ENCODE data around the gene ARNT2.

Gene ARNT2

DNA sequence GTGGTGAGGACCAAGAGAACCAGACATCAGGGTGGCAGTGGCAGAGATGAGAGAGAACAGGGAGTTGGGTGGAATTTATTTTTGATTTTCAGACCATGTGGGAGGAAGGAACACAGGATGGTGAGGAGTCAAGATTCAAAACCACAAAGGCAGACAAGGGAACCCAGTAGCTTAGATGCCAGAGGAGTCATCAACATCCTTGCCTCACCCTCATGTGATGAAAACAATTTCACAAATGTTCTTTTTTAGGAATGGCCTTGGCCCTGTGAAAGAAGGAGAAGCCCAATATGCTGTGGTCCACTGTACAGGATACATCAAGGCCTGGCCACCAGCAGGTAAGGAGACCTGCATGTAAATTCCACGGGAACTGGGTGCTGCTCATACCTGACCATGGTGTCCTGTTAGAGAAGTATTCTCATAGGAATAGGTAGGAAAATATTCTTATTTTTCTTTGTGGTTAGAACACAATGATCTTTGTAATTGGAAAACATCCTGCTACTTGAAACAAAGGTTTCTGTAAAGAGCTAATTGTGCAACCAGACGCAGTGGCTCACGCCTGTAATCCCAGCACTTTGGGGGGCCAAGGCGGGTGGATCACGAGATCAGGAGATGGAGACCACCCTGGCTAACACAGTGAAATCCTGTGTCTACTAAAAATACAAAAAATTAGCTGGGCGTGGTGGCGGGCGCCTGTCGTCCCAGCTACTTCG lies 110.0 kb downstream of the ARNT2 start:
- no peak for DNase-seq (ENCODE audit: low read depth, low spot score)

DNA sequence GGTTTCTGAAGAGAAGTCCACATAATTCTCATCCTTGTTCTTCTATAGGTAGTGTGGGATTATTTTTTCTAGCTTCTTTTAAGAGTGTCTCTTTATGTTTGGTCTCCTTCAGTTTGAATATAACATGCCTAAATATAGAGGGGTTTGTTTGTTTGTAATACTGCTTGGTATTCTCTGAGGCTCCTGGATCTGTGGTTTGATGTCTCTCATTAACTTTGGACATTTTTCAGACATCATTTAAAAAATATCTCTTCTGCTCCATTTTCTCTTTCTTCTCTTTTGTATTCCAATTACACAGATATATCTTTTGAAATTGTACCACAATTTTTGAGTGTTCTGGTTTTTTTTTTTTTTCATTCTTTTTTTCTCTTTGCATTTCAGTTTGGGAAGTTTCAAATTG lies 113.1 kb downstream of the ARNT2 start:
- no peak for DNase-seq (ENCODE audit: low read depth, low spot score)

DNA sequence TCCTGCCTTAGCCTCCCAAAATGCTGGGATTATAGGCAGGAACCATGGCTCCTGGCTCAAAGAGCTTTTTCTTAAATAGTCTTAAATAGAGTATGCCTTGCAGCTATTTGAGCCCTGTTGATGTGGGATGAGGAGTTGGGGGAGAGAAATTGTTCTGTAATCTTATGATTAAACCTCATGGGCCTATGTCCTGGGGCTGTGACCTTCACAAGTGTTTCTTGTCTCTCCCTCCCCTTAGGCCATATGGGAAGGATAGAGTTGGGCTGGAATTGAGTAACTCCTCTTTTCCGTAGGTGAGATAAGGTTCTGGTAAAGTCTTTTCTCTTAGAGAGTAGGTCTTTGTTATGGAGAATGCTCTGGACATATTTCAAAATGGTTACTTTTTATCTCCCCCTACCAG lies 114.3 kb downstream of the ARNT2 start:
- DNase-seq (ENCODE audit: low read depth, low spot score), result no peak

DNA sequence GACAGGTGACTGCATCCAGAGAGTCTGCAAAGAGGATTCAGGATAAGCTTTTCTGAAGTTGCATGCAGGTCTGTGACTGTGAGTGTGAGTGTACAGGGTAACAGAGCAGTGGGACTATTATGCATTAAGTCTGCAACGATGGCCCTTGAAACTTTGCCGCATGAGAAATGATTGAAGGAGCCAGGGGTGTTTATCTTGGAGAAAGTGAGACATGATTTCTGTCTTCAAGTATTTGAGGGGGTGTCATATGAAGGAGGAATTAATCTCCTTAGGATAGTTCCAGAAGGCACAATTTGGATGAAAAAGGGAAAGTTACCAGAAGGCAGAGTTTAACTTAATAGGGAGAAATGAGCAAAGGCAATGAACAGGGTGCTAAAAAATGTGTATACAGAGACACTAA lies 119.6 kb downstream of the ARNT2 start:
- DNase-seq (ENCODE audit: low read depth, low spot score), result no peak

DNA sequence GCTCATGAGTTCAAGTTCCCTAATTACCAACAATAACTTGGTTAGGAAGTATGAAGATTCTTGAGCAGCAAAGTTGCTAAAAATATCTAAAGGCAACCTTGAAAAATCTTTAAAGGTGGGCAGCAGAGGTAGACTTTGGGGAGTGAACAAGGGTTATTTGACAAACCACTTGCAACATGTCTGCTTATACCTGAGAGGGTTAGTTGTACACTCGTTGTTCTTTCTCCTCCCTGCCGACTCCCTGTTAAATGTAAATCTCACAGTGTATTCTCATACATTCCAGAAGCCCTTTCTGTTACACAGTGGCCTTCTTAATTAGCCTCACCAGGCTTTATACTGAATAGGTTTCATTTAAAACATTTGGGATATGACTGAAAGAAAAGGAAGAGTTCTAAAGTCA lies 121.7 kb downstream of the ARNT2 start:
- no peak for DNase-seq (ENCODE audit: low read depth, low spot score)

DNA sequence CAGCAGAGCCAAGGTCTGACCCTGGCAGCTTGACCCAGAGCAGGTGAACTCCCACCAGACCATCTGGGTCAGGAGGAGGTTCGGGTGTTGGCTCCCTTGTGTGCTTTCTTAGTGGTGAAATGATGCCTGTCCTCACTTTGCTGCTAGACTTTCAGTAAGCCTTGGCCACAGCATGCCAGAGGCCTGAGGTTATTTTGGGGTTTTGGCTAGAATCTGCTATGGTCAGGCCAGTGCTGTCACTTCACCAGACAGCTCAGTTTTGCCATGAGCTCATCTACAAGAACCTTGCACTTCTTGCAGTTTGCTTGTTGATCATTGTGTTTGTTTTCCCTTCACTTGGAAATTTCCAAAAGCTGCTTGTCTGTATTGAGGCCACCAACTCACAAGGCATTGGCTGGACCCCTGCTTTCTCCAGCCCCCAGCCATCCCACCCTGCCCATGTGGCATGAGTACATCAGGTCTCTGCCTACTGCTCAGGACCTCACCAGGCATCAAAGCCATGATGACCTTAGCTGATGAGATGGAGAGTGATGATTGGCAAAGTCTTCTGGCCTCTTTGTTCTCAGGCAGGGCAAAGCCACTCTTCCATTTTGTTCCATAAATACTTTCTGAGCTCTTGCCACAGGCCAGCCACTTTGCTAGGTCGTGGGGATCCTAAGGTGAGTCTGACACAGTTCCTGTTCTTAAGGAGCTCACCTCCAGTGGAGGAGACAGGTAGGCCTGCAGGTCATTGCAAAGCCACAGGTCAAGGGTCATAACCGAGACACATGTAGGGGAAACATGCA lies 122.6 kb downstream of the ARNT2 start:
- DNase-seq (ENCODE audit: low read depth, low spot score), result no peak

DNA sequence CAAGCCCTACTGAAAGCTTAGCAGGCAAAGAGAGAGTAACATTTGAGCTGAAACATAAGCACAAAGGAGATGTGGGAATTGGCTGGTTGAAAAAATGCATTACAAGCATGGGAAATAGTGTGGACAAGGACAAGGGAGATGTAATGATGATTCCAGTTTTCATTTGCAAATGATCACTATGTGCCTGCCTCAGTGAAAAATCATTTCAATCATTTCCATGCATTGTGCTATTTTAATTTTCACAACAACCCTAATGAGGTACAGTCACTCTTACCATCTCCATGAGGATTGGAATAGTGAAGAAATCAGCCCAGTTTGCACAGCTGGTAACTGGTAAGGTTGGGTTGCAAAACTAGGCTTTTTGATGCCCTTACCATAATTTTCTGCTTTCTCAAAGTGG lies 123.2 kb downstream of the ARNT2 start:
- no peak for DNase-seq (ENCODE audit: low read depth, low spot score)

DNA sequence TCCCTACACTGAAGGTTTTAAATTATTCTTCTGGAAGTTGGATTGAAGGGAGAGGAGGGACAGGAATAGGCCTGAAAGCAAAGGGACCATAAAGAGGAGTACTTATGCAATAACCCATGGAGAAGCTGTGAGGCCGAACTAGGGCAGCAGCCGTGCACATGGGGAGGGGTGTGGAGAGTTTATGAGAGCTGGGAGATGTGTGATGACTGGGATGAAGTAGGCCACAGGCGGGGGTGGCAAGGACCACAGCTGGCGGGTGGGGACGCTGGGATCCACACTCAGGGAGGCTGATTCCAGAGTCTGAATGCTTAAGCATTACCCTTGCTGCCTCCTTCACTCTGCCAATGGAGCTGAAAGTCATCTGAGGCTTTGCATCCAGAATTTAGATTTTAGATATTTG lies 123.8 kb downstream of the ARNT2 start:
- DNase-seq (ENCODE audit: low read depth, low spot score), result no peak

DNA sequence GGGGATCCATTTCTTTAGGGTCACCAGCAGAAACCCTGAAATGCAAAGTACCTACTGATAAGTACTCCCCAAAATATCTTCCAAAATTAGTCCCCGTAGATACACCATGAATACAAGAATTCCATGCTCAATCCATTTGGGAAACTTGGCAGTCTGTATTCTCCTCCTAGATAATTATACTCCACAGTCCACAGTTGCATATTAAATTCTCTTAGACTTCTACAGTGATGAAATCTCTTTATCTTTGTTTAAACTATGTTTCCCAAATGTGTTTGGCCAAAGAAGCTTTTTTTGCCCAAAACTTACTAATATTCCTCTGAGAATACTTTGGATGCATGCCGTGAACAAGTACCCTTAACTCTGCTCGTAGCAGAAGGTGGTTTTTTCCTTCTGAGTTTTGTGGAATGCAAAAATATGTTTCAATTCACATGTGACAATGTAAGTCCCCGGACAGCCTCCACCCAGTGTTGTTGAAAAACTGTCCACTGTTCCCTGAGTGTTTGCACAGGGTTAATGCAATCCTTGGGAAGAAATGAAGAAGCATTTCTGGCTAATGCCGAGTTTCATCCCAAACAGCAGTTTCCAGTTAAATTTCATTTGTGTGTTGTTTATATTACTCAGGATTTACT lies 126.7 kb downstream of the ARNT2 start:
- DNase-seq (ENCODE audit: low read depth, low spot score), result no peak

DNA sequence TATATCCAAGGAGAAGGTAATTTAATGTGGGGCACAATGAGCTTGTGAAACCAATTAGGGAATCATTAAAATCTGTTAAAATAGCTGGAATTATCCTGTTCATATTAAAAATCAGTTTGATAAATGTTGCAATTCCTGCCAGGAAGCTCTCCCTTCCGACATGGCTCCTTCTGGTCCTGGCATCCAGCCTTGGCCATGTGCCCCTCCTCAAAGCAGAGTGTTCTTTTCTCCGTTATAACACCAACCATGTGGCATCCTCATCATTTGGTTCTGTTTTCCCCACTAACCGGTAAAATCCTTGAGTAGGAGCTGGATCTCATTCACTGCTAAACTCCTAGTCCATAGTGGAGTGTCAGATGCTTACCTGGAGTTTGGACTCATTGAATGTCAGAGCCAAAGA lies 127.2 kb downstream of the ARNT2 start:
- DNase-seq (ENCODE audit: low read depth, low spot score), result no peak

DNA sequence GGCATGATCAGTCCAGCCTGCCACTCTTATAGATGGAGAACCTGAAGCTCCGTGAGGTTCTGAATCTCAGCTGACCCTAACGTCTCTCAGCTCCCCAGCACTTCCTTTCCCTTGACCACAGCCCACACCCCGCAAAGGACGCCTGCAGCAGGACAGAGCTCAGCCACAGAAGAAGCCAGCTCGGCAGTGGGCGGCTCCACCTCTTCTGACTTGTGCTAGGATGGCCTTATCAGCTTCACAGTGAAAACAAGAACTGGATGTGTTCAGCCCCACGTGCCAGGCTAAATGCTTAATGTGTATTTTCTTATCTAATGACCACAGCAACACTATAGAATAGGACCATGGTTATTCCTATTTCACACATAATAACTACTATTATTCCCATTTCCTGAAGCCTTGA lies 127.6 kb downstream of the ARNT2 start:
- DNase-seq (ENCODE audit: low read depth, low spot score), result no peak

DNA sequence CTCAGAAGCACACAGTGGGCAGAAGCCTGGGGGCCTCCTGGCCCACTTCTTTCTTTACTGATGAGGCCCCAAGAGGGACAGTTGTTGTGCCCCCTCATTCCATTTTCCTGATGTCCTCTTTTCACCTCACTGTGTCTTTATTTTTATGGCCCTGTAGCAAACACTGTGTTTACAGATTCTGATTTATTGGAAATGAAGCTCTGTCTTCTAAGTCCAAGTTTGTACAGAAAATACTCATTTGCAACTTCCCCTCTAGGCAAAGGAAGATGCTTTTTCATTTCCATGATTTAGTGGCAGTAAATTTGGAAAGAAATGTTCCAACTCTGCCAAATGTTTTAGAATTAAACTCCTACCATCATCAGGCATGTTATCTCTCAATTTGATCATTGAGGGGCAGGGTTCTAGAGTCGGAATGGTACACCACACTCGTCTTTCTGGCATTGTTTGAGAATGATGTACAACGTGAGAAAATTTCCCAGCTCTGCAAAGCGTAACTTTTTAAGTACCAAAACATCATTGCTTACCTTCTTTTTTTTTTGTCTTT lies 129.7 kb downstream of the ARNT2 start:
- DNase-seq (ENCODE audit: low read depth, low spot score), result no peak

DNA sequence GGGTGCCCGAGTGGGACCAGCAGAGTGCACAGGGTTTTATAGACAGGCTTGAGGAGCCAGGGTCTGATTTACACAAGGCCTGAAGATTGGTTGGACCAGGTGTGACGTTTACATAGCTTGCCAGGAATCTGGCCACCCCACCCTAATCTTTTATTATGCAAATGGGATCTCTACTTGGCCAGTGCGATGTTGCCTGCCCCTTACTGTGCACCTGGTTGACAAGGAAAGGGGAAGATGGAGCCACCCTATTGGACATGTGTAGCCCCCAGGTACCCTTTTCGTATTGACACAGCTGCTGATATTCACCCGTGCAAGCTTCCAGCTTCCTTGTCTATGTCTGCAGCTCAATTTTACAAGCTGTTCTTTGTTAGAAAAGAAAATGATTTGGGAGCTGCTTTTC lies 132.0 kb downstream of the ARNT2 start:
- no peak for DNase-seq (ENCODE audit: low read depth, low spot score)

DNA sequence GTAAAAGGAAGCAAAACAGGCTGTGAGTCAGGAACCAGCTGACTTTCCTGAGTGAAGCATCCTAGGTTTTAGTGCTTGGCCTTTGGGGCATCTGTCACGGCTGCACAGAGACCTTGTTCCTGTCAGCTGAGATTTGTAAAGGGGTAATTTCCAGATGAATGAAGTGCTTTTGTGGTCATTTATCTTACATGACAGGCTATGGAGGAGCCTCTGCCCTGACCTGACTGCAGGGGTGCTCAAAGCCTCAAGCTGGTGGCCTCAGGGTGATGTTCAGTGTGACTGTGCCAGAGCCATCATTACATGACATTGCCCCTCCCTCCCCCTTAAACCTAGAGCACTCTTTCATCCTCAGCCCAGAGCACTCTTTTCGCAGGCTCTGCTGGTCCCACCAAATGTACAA lies 132.5 kb downstream of the ARNT2 start:
- no peak for DNase-seq (ENCODE audit: low read depth, low spot score)

DNA sequence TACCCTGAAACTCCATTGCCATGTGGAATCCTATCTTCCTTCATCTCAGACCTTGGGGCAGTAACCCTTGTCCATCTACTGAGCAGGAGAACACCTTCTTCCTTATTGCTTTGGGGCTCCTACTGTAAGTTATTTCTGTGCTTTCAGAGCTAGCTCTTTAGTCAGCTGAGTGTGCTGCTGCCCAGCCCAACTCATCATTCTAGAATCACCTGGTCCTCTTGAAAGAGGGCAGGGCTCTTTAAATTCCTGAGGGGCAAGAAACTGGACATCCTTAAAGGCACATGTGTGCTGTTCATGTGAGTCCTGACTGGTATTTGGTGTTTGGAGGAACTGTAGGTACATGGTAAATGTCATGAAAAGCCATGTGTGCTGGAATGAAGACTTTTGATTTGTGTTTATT lies 140.9 kb downstream of the ARNT2 start:
- no peak for DNase-seq (ENCODE audit: low read depth, low spot score)

DNA sequence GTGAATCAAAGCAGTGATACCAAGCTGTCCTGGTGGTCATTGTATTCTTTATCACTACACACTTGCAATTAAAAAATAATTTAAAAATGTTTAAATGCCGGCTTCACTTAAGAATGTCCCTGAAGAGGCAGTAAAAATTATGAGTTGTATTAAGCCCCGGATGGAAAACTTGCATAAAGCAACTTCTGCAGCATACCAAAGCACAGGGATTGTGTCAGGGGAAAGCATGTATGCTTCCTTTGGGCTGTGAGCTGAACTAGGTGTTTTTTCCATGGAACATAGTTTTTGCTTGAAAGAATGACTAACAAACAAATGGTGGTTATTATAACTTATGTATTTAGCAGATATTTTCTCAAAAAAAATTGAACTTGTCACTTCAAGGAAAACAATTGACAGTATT lies 143.1 kb downstream of the ARNT2 start:
- no peak for DNase-seq (ENCODE audit: low read depth, low spot score)

DNA sequence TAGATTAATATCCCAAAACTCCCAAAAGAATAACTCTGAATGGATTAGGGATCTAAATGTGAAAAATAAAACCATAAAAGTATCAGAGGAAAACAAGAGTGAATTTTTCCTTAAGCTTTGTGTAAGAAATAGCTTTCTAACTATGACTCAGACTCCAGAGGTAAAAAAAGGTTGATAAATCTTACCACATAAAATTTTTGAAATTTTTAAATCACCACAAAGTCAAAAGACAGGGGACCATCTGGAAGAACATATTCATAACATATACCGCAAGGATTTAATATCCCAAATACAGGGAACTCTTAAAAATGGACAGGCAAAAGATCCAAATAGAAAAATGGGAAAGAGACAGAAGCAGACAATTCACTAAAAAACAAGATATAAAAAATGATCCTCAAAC lies 145.0 kb downstream of the ARNT2 start:
- no peak for DNase-seq (ENCODE audit: low read depth, low spot score)

DNA sequence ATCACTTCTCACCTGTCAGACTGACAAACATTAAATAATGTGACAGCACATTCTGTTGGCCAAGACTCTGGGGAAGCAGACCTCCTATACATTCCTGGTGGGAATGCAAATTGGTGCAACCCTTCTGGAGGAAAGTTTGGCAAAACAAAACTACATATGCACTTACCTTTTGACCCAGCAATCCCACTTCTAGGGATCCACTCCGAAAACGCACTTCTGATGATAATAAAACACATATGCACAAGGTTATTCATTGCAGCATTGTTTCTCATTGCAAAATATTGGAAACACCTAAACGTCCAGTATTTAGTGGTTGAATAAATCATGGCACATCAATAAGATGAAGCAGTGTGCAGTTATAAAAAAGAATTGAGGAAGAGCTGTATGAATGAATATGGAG lies 145.5 kb downstream of the ARNT2 start:
- no peak for DNase-seq (ENCODE audit: low read depth, low spot score)

DNA sequence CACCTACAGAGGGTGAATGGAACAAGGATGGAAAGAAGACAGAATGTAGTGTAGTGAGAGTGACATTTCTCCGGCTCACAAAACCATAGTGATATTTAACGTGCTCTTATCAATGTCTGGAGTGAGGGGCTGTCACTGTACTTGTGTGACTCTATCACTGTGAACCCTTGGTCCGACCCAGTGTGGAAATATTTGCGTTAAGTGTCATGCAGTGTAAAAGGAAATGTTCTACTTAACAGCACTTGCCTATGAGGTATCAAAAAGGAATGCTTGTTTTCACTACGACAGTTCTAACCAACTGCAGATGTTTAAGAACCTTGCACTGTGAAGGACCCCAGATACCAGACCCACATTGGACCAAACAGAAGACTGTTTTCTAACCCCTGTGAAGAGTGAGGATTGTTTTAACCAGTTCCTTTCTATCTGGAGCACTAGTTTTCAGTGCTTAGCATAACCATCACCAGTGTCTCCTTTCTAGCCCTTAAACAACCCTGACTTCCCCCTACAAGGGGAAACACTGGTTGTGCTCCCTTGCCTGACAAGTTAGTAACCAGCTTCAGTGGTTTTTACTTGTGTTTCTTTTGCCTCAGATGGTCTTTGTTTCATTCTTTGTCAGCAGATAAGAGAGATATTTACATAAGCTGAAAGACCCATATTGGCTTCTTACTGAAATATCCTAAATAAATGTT lies 146.2 kb downstream of the ARNT2 start:
- DNase-seq (ENCODE audit: low read depth, low spot score), result peak; percentile 75

DNA sequence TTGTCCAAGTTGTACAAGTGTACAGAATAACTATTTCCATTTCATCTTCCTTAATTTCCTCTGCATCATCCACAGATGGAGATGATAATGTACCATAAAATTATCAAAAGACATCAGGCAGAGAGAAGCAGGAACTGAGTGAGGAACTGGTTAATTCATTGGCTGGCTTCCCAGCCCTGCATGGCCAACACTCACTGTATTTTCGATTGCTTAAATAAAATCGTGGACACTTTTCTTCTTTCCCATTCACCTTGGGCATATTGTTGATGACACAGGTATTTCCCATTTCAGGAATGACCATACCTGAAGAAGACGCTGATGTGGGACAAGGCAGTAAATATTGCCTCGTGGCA lies 146.7 kb downstream of the ARNT2 start:
- no peak for DNase-seq (ENCODE audit: low read depth, low spot score)

DNA sequence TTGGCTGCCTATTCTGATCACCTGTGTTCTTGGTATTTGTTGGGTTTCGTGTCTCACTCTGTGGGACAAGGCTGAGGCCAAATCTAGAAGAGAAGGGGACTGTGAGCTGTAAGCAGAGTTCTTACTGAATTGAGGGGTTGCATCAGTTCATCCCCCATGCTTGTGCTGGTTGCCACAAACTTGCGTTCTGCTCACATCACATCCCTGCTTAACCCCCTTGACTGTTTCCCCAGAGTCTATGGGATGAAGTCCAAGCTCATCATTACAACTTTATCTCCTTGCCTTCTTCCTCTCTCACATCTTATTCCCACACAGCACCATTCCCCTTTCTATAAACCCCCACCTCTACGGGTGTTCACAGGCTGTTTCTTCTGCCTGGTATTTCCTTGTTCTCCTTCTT lies 147.2 kb downstream of the ARNT2 start:
- DNase-seq (ENCODE audit: low read depth, low spot score), result no peak

DNA sequence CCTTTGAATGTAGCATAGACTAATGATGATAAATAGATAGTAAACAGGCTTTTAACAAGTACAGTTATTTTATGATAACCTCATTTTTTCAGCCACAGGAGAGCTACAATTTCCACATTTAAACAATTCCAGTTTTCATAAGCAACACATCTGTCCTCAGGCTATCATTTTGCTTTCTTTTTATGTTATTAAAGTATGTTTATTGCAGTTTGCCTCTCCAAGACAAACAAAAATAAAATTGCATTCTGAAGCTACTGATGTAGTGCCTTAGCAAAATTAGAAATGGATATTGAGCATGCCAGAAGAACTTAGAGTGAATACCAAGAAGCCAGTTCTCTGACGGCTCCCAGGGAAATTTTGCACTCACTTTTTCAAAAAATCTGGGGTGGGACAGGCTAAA lies 150.4 kb downstream of the ARNT2 start:
- DNase-seq (ENCODE audit: low read depth, low spot score), result no peak

Measured in smooth muscle cell of the brain vasculature (primary cell).